ENCODE results near the gene GLYR1. TPM values are rescaled to one million over a fixed set of nuclear protein-coding genes. Genes with fewer than 3 reads are reported as not detected.

The GLYR1 gene
- total RNA-seq, 1 experiment from 2014 or later = 111 TPM

DNA sequence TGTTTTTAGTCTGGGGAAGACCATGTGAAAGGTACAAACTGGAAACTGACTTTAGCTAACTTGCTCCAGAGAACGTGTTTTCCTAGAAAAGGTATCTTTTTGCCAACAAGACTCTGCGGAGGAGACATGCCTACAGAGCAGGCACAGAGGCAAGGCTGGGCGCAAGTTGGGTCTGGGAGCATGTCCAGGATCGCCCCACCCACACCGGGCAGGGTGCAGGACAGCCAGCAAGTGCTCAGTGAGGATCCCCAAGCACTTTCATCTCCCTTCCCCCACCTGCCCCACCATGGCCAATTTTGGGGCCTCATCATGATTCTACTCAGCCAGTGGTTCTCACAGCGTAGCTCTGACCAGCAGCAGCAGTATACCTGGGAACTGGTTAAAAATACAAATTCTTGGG, 26.4 kb downstream of the GLYR1 start:
- Histone ChIP-seq H3K27me3 (ENCODE audit: control insufficient read depth, insufficient read depth, low read length) (no peaks in the 10 kb centered on the region), H3K36me3 (ENCODE audit: control insufficient read depth, insufficient read depth, low read length) (peaks cover 23% of the 10 kb centered on the region), H3K4me3 (ENCODE audit: low read depth in 2 of 2, low read length in 2 of 2) (no peak overlapping the region), H3K9me3 (ENCODE audit: control insufficient read depth, insufficient read depth, low read depth, low read length) (no peaks in the 10 kb centered on the region), H3K4me1 (ENCODE audit: control insufficient read depth, insufficient read depth, low read length) (no peaks in the 10 kb centered on the region), H3K27ac (ENCODE audit: low read length) (no peak overlapping the region)
- no peak for ATAC-seq
- in situ Hi-C loops (cut with HindIII; ENCODE audit: low pct_unique_long_range_greater_than_20kb, low sequenced_read_pairs) (no loop called here), intact Hi-C loops (cut with micrococcal nuclease; ENCODE audit: unreplicated experiment) (no loop called here)
- no TSS peak for BruUV-seq (replicated peaks)
- no peak for DNase-seq (ENCODE audit: low read depth, low spot score)
- TF ChIP-seq SIN3A (IDR thresholded peaks at IDR 0.05; ENCODE audit: borderline replicate concordance, insufficient read depth, low read depth, low read length) (no peak), TCF7L2 (IDR thresholded peaks at IDR 0.05; ENCODE audit: low read depth, low read length) (no peak)
- TF ChIP-seq, protein P1, sequence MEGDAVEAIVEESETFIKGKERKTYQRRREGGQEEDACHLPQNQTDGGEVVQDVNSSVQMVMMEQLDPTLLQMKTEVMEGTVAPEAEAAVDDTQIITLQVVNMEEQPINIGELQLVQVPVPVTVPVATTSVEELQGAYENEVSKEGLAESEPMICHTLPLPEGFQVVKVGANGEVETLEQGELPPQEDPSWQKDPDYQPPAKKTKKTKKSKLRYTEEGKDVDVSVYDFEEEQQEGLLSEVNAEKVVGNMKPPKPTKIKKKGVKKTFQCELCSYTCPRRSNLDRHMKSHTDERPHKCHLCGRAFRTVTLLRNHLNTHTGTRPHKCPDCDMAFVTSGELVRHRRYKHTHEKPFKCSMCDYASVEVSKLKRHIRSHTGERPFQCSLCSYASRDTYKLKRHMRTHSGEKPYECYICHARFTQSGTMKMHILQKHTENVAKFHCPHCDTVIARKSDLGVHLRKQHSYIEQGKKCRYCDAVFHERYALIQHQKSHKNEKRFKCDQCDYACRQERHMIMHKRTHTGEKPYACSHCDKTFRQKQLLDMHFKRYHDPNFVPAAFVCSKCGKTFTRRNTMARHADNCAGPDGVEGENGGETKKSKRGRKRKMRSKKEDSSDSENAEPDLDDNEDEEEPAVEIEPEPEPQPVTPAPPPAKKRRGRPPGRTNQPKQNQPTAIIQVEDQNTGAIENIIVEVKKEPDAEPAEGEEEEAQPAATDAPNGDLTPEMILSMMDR (IDR thresholded peaks at IDR 0.05) = no peak
- POLR2A ChIA-PET = interaction anchor here (0.6 kb wide), 1 partner anchor 224 kb away, joined by 4 read pairs; no protein-coding TSS in a partner anchor
- CTCF ChIA-PET = no interaction called here

DNA sequence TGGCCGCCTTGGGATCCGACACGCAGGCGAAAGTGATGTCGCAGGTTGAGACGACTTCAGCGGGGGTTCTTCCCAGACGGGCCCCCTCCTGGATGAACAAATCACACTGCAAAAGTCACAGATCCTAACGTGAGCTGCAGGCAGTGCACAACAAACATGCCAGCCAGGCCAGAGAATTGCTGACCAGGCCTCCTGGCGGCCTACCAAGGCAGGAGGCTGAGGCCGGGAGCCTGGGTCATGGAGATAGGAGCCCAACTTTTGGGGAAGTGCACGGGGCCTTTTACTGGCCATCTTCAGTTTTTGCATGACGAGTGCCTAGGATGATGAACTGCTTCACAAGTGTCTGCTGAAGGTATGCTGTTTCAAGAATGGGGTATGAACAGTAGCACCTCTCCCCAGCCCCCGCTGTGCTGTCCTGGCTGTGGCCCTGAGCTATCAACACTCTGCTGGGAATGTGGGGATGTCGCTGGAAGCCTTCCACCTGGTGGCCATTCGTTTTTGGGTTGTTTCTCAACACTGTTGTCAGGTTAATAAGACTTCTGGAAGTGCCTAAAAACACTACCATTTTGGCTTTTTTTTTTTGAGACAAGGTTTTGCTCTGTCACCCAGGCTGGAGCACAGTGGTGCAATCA, 32.4 kb downstream of the GLYR1 start:
- in situ Hi-C loops (cut with HindIII; ENCODE audit: low pct_unique_long_range_greater_than_20kb, low sequenced_read_pairs) = loop anchor here (10.0 kb wide), 1 partner anchor 50 kb away; no protein-coding TSS in a partner anchor
- H3K27ac ChIP-seq (ENCODE audit: low read length) = no peak overlapping the region

DNA sequence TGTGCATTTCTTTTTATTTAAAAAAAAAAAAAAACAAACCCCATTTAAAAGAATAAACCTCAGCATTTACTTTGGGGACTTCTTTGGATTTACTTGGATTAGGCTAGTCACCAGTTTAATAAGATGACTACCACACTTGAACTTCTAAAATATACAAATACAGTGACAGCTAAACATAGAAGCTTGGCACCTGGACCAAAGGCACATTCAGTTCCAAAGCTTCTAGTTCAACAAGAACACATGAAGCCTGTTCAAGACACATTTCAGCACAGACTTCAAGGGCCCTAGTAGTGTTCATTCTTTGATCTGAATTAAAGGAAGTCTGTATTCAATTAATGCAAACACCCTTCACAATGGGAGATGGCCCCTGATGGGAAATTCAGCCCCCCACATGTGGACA, 33.0 kb downstream of the GLYR1 start:
- intact Hi-C loops (cut with micrococcal nuclease; ENCODE audit: unreplicated experiment) = no loop called here
- CTCF ChIA-PET = no interaction called here
- DNase-seq (ENCODE audit: low read depth, low spot score) (no peak), ATAC-seq (no peak)
- TF ChIP-seq, protein P2, sequence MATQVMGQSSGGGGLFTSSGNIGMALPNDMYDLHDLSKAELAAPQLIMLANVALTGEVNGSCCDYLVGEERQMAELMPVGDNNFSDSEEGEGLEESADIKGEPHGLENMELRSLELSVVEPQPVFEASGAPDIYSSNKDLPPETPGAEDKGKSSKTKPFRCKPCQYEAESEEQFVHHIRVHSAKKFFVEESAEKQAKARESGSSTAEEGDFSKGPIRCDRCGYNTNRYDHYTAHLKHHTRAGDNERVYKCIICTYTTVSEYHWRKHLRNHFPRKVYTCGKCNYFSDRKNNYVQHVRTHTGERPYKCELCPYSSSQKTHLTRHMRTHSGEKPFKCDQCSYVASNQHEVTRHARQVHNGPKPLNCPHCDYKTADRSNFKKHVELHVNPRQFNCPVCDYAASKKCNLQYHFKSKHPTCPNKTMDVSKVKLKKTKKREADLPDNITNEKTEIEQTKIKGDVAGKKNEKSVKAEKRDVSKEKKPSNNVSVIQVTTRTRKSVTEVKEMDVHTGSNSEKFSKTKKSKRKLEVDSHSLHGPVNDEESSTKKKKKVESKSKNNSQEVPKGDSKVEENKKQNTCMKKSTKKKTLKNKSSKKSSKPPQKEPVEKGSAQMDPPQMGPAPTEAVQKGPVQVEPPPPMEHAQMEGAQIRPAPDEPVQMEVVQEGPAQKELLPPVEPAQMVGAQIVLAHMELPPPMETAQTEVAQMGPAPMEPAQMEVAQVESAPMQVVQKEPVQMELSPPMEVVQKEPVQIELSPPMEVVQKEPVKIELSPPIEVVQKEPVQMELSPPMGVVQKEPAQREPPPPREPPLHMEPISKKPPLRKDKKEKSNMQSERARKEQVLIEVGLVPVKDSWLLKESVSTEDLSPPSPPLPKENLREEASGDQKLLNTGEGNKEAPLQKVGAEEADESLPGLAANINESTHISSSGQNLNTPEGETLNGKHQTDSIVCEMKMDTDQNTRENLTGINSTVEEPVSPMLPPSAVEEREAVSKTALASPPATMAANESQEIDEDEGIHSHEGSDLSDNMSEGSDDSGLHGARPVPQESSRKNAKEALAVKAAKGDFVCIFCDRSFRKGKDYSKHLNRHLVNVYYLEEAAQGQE (IDR thresholded peaks at IDR 0.05; ENCODE audit: insufficient read depth in 1 of 2, low read depth in 2 of 2, low read length in 1 of 2) = no peak
- no peak for TF ChIP-seq POLR2AphosphoS5 (IDR thresholded peaks at IDR 0.05; ENCODE audit: low read depth, low read length)
- TF ChIP-seq, protein P1 (IDR thresholded peaks at IDR 0.05) = no peak
- no peak for TF ChIP-seq TCF7L2 (IDR thresholded peaks at IDR 0.05; ENCODE audit: low read depth, low read length)
- TF ChIP-seq SIN3A (IDR thresholded peaks at IDR 0.05; ENCODE audit: borderline replicate concordance, insufficient read depth, low read depth, low read length) = no peak
- no TSS peak for BruUV-seq (replicated peaks)
- POLR2A ChIA-PET = no interaction called here
- Histone ChIP-seq H3K4me1 (ENCODE audit: control insufficient read depth, insufficient read depth, low read length) (no peaks in the 10 kb centered on the region), H3K36me3 (ENCODE audit: control insufficient read depth, insufficient read depth, low read length) (peaks cover 12% of the 10 kb centered on the region), H3K27ac (ENCODE audit: low read length) (no peak overlapping the region), H3K4me3 (ENCODE audit: low read depth in 2 of 2, low read length in 2 of 2) (no peak overlapping the region), H3K27me3 (ENCODE audit: control insufficient read depth, insufficient read depth, low read length) (no peaks in the 10 kb centered on the region), H3K9me3 (ENCODE audit: control insufficient read depth, insufficient read depth, low read depth, low read length) (no peaks in the 10 kb centered on the region)
- in situ Hi-C loops (cut with HindIII; ENCODE audit: low pct_unique_long_range_greater_than_20kb, low sequenced_read_pairs) = loop anchor here (10.0 kb wide), 1 partner anchor 51 kb away; no protein-coding TSS in a partner anchor

More for the DNA sequence above, 32.4 kb downstream of the GLYR1 start:
- TF ChIP-seq SIN3A (IDR thresholded peaks at IDR 0.05; ENCODE audit: borderline replicate concordance, insufficient read depth, low read depth, low read length) (no peak), POLR2AphosphoS5 (IDR thresholded peaks at IDR 0.05; ENCODE audit: low read depth, low read length) (no peak), TCF7L2 (IDR thresholded peaks at IDR 0.05; ENCODE audit: low read depth, low read length) (no peak)
- TF ChIP-seq, protein P1 (IDR thresholded peaks at IDR 0.05) = no peak
- H3K4me1 ChIP-seq (ENCODE audit: control insufficient read depth, insufficient read depth, low read length) = no peaks in the 10 kb centered on the region
- no peak overlapping the region for H3K4me3 ChIP-seq (ENCODE audit: low read depth in 2 of 2, low read length in 2 of 2)
- intact Hi-C loops (cut with micrococcal nuclease; ENCODE audit: unreplicated experiment) = no loop called here
- peaks cover 12% of the 10 kb centered on the region for H3K36me3 ChIP-seq (ENCODE audit: control insufficient read depth, insufficient read depth, low read length)
- DNase-seq (ENCODE audit: low read depth, low spot score) (no peak), ATAC-seq (0 out of 2 replicates have a peak, but pooled peaks have one; percentile 47)
- BruUV-seq (replicated peaks) = no TSS peak
- H3K9me3 ChIP-seq (ENCODE audit: control insufficient read depth, insufficient read depth, low read depth, low read length) = no peaks in the 10 kb centered on the region
- POLR2A ChIA-PET = interaction anchor here (0.6 kb wide), 1 partner anchor 127 kb away, joined by 6 read pairs; no protein-coding TSS in a partner anchor
- H3K27me3 ChIP-seq (ENCODE audit: control insufficient read depth, insufficient read depth, low read length) = no peaks in the 10 kb centered on the region
- CTCF ChIA-PET = interaction anchor here (0.7 kb wide), 2 partner anchors 264 to 564 kb away, joined by 4 to 8 read pairs; no protein-coding TSS in a partner anchor
